Activated CD4-positive, alpha-beta T cell treated with anti-CD3 and anti-CD28 coated beads, Interleukin-2, amount 50 U/mL, for 4 hours (primary cell): ENCODE data around the gene CFAP46.

ENCODE experiments used
- DNase-seq, 2 experiments: peaks; one replicate each; pipeline ENCODE4 v3.0.0-alpha.2; 2020

Gene CFAP46

DNA sequence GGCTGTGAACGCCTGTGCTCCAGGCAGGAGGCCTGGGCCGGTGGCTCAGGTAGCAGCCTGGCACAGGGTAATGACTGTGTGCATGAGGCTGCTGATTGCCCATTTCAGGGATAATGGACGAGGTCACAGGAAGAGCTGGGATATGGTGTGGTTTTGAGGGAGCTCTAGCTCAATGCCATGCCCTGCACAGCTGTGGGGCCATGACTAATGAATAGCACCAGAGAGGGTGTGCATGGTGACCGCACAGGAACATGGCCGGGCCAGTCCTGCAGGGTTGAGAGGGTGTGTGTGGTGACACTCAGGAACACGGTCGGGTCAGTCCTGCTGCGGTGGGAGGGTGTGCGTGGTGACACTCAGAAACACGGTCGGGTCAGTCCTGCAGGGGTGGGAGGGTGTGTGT is 178.3 kb downstream of the CFAP46 start:
- no peak for DNase-seq

DNA sequence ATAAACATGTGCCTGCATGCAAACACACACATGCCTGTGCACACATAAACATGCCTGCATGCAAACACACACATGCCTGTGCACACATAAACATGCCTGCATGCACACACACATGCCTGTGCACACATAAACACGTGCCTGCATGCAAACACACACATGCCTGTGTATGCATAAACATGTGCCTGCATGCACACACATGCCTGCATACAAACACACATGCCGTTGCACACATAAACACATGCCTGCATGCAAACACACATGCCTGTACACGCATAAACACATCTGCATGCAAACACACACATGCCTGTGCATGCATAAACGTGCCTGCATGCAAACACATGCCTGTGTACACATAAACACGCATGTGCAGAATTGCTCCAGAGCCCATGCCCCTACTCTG is 178.8 kb downstream of the CFAP46 start:
- DNase-seq: no peak

GRCh38 chr10:132762267-132762666 is 180.1 kb downstream of the CFAP46 start:
- no peak for DNase-seq

GRCh38 chr10:132761395-132762060 is 180.8 kb downstream of the CFAP46 start:
- no peak for DNase-seq

GRCh38 chr10:132758865-132759264 is 183.5 kb downstream of the CFAP46 start:
- no peak for DNase-seq
